ENCODE results near the gene LPIN2. TPM values are rescaled to one million over a fixed set of nuclear protein-coding genes. Genes with fewer than 3 reads are reported as not detected.

LPIN2 gene
- total RNA-seq, 4 donors from 2014 or later: 39.4 to 68.0 (median 47.4) TPM

DNA sequence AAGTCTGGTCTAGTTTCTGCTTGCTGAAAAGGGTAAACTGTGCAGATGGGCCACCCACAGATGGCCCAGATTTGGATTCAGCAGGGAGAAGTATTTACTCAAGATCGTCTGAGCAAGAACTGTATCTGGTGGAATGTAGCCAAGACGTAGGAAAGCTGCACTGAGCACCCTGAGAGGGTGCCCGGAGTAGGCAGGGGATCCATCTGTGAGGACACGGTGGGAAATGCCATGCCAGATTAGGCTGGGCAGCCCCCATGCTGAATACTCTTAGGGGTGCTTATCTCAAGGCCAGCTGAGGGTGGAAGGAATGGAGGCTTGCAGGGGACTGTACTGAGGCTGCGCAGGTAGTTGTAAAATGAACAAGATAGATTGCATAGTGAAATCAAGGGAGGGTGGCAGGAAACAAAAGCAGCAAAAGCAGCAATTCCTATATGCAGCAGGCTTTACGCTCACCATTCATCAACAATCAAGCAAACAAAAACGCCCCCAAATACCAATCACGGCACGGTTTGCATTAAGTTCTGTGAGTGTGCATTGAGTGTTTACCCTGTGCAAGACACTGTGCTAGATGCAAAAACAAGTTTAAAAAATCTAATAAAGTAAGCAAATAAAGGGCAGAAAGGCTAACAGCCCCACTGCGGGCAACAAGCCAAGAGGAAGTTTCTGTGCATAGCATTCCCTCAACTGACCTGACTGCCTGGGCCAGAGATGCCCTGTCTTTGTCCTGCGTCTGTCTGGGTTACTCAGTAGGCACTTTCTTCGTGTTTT is 32.2 kb upstream of the LPIN2 start:
- intact Hi-C loops (cut with DNase I): no loop called here
- H3K4me1 ChIP-seq: no peaks in the 10 kb centered on the region
- no peak for TF ChIP-seq POLR2A (IDR thresholded peaks at IDR 0.05)
- TF ChIP-seq, protein P1, sequence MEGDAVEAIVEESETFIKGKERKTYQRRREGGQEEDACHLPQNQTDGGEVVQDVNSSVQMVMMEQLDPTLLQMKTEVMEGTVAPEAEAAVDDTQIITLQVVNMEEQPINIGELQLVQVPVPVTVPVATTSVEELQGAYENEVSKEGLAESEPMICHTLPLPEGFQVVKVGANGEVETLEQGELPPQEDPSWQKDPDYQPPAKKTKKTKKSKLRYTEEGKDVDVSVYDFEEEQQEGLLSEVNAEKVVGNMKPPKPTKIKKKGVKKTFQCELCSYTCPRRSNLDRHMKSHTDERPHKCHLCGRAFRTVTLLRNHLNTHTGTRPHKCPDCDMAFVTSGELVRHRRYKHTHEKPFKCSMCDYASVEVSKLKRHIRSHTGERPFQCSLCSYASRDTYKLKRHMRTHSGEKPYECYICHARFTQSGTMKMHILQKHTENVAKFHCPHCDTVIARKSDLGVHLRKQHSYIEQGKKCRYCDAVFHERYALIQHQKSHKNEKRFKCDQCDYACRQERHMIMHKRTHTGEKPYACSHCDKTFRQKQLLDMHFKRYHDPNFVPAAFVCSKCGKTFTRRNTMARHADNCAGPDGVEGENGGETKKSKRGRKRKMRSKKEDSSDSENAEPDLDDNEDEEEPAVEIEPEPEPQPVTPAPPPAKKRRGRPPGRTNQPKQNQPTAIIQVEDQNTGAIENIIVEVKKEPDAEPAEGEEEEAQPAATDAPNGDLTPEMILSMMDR (IDR thresholded peaks at IDR 0.05): no peak
- H3K4me3 ChIP-seq (replicated peaks in 1 of 3): no peak overlapping the region
- DNase-seq: peak; percentile 6 to 11
- WGBS, 2 donors: 42 to 54% methylated on average over 12 of the region's 12 CpGs
- no peaks in the 10 kb centered on the region for H3K9me3 ChIP-seq
- no peaks in the 10 kb centered on the region for H3K36me3 ChIP-seq
- no peaks in the 10 kb centered on the region for H3K27me3 ChIP-seq
- H3K27ac ChIP-seq: no peak overlapping the region

DNA sequence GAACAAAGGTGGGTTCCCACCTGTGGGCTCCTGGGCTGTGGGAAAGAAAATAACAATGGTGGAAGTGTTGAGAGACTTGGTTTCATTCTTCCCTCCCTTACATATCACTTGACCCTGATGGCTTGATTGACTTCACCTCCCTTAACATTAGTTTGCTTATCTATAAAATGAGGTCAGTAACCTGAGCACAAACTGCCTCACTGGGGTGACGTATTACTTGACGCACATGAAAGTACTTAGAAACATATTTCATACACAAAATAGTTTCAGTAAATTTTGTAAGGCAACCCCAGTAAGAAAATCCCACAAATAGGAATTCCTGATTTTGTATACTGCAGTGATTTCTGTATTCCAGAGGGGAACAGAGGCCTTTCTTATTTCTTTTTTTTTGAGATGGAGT is 29.4 kb upstream of the LPIN2 start:
- H3K4me3 ChIP-seq (replicated peaks in 1 of 3): no peak overlapping the region
- H3K9me3 ChIP-seq: no peaks in the 10 kb centered on the region
- no peaks in the 10 kb centered on the region for H3K36me3 ChIP-seq
- H3K4me1 ChIP-seq: no peaks in the 10 kb centered on the region
- intact Hi-C loops (cut with DNase I): no loop called here
- no peak for DNase-seq
- H3K27me3 ChIP-seq: no peaks in the 10 kb centered on the region
- 94 to 97% methylated on average over 2 of the region's 2 CpGs for WGBS, 2 donors
- H3K27ac ChIP-seq: no peak overlapping the region
- no peak for TF ChIP-seq POLR2A (IDR thresholded peaks at IDR 0.05)
- TF ChIP-seq, protein P1 (IDR thresholded peaks at IDR 0.05): no peak

DNA sequence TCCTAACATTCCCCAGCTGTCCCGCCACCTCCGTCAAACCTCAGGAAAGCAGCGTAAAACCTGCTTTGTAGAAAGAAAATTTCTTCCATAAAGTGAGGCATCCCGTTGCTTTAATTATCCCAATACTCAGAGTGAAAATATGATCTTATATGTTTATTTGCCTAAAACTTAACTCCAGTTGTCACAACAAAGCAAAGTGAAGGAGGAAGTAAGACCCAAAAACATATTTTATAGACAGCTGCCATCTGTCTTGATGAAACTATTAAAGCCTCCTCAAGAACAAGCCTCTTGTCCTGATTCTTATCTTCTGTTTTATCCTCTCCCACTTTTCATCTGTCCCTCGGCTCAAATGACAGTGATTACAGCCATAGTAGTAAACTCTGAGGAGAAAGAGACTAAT is 28.9 kb upstream of the LPIN2 start:
- H3K4me3 ChIP-seq (replicated peaks in 1 of 3): no peak overlapping the region
- intact Hi-C loops (cut with DNase I): no loop called here
- H3K27me3 ChIP-seq: no peaks in the 10 kb centered on the region
- H3K27ac ChIP-seq: no peak overlapping the region
- H3K4me1 ChIP-seq: no peaks in the 10 kb centered on the region
- no peaks in the 10 kb centered on the region for H3K36me3 ChIP-seq
- 83 to 91% methylated on average over 5 of the region's 5 CpGs for WGBS, 2 donors
- no peaks in the 10 kb centered on the region for H3K9me3 ChIP-seq
- TF ChIP-seq, protein P1 (IDR thresholded peaks at IDR 0.05): no peak
- no peak for TF ChIP-seq POLR2A (IDR thresholded peaks at IDR 0.05)
- no peak for DNase-seq

DNA sequence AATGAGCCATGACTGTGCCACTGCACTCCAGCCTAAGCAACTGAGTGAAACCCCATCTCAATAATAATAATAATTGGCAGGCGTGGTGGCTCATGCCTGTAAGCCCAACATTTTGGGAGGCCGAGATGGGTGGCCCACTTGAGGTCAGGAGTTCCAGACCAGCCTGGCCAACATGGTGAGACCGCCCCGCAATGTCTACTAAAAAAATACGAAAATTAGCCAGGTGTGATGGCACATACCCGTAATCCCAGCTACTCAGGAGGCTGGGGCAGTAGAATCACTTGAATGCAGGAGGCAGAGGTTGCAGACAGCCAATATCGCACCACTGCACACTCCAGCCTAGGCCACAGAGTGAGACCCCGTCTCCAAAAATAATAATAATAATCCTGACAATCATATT is 27.9 kb upstream of the LPIN2 start:
- Histone ChIP-seq H3K9me3 (no peaks in the 10 kb centered on the region), H3K36me3 (no peaks in the 10 kb centered on the region), H3K4me3 (replicated peaks in 1 of 3) (no peak overlapping the region), H3K27ac (no peak overlapping the region), H3K4me1 (no peaks in the 10 kb centered on the region), H3K27me3 (no peaks in the 10 kb centered on the region)
- TF ChIP-seq, protein P1 (IDR thresholded peaks at IDR 0.05): no peak
- TF ChIP-seq POLR2A (IDR thresholded peaks at IDR 0.05): no peak
- no peak for DNase-seq
- intact Hi-C loops (cut with DNase I): no loop called here
- WGBS, 2 donors: 94 to 96% methylated on average over 8 of the region's 8 CpGs

DNA sequence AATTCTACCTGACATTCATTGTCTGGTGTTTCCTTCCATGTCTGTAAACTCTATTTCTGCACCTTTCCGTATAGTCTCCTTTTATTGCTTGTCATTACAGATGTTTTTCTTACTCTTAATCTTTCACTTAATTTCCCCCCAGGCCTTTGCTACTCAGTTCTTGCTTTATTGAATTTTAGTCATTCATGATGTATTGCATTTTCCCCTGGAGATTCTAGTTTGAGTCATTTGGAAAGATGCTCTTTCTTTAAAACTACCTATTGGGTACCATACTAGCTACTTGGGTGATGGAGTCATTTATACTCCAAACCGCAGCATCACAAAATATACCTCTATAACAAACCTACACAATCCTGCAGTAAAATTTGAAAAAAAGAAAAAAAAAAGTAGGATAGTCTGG is 27.2 kb upstream of the LPIN2 start:
- no peak overlapping the region for H3K27ac ChIP-seq
- intact Hi-C loops (cut with DNase I): no loop called here
- H3K4me3 ChIP-seq (replicated peaks in 1 of 3): no peak overlapping the region
- no peaks in the 10 kb centered on the region for H3K27me3 ChIP-seq
- H3K4me1 ChIP-seq: no peaks in the 10 kb centered on the region
- 96% methylated on average over 2 of the region's 2 CpGs for WGBS, 2 donors
- no peak for DNase-seq
- H3K9me3 ChIP-seq: no peaks in the 10 kb centered on the region
- no peaks in the 10 kb centered on the region for H3K36me3 ChIP-seq
- TF ChIP-seq, protein P1 (IDR thresholded peaks at IDR 0.05): no peak
- TF ChIP-seq POLR2A (IDR thresholded peaks at IDR 0.05): no peak

Measured in thyroid gland (tissue), 4 donors.